ENCODE results near the gene ZNF132.

The ZNF132 gene

GRCh38 chr19:58469241-58470013 lies 29.5 kb upstream of the ZNF132 start:
- DNase-seq, result no peak
- H3K27me3 Mint-ChIP-seq (ENCODE audit: low read depth, poor library complexity), result peaks cover 14% of the 10 kb centered on the region
- H3K36me3 Mint-ChIP-seq (ENCODE audit: low read depth), result no peaks in the 10 kb centered on the region
- no peak for TF ChIP-seq CTCF (IDR thresholded peaks at IDR 0.05)
- H3K4me1 Mint-ChIP-seq, result peaks cover 29% of the 10 kb centered on the region
- peak overlapping the region; percentile 57 for H3K27ac Mint-ChIP-seq
- H3K9me3 Mint-ChIP-seq, result no peaks in the 10 kb centered on the region
- H3K4me3 Mint-ChIP-seq, result peak overlapping the region; percentile 87

DNA sequence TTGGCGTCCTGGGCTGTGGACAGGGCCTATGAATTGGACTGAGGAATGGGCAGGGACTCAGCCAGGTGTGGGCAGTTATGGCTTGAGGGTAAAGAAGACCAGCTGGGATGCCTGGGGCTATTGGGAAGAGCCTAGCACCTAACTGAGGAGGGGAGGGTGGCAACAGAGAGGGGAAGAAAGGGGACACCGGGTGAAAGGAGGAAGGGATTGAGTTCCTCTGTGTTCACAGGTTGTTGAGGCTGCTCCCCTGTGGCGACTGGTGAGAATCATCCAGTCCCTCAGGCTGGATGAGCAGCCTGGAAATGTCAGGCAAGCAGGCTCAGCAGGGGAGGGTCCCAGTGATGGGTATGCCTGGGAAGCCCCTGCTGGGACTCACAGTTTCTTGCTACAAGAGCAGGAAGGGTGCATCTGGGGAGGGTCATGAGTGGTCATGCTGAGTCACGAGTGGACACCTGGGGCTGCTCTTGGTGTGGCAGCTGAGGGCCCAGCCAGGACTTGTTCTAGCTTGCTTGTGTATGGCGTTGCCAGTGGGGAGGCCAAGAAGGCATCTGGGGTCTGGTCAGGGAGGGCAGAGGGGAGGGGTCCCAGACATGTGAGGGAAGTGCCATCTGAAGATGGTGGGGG lies 28.4 kb upstream of the ZNF132 start:
- no peak for TF ChIP-seq CTCF (IDR thresholded peaks at IDR 0.05)
- peaks cover 23% of the 10 kb centered on the region for H3K4me1 Mint-ChIP-seq
- no peaks in the 10 kb centered on the region for H3K36me3 Mint-ChIP-seq (ENCODE audit: low read depth)
- peak overlapping the region; percentile 87 for H3K4me3 Mint-ChIP-seq
- no peak for DNase-seq
- no peaks in the 10 kb centered on the region for H3K9me3 Mint-ChIP-seq
- H3K27ac Mint-ChIP-seq, result peak overlapping the region; percentile 80
- H3K27me3 Mint-ChIP-seq (ENCODE audit: low read depth, poor library complexity), result peaks cover 22% of the 10 kb centered on the region

GRCh38 chr19:58466760-58467589 lies 27.0 kb upstream of the ZNF132 start, which contains the start of gene ZNF324:
Gene ZNF324 (plus strand): TSS chr19:58467080. CDS start chr19:58469186, 2,106 bp downstream.
- no peak for TF ChIP-seq CTCF (IDR thresholded peaks at IDR 0.05)
- Mint-ChIP-seq H3K27me3 (ENCODE audit: low read depth, poor library complexity) (peaks cover 26% of the 10 kb centered on the region), H3K4me3 (peak within 1 kb of the TSS; percentile 87), H3K9me3 (no peaks in the 10 kb centered on the region), H3K4me1 (peaks cover 23% of the 10 kb centered on the region), H3K36me3 (ENCODE audit: low read depth) (no peaks in the 10 kb centered on the region), H3K27ac (peak within 1 kb of the TSS; percentile 92)
- peak; percentile 99 for DNase-seq

DNA sequence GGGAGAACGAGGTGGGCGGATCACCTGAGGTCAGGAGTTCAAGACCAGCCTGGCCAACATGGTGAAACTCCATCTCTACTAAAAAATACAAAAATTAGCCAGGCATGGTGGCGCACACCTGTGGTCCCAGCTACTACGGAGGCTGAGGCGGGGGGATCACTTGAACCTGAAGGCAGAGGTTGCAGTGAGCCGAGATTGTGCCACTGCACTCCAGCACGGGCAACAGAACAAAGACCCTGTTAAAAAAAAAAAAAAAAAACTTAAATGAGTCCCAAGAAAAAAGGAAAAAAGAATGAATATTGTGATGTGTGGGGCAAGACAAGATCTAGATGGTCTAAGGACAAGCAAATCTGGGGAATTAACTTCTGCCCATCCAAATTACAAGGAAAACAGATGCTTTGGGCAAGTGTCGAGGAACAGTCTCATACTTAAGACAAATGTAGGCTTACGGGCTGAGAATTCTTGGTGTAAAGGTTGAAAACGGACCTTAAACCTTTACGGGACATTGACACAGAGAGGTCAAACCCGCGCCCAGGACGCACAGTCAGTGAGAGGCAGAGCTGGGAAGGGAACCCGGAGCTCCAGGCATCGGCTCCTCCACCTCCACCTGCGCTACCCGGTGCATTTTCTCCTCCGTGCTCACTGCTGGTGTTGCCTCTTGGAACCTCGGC lies 26.3 kb upstream of the ZNF132 start:
- Mint-ChIP-seq H3K36me3 (ENCODE audit: low read depth) (no peaks in the 10 kb centered on the region), H3K27me3 (ENCODE audit: low read depth, poor library complexity) (peaks cover 26% of the 10 kb centered on the region)

More for the DNA sequence above, 26.3 kb upstream of the ZNF132 start:
- Mint-ChIP-seq H3K27ac (no peak overlapping the region), H3K4me1 (peaks cover 23% of the 10 kb centered on the region), H3K9me3 (no peaks in the 10 kb centered on the region), H3K4me3 (peak overlapping the region; percentile 87)
- no peak for DNase-seq
- TF ChIP-seq CTCF (IDR thresholded peaks at IDR 0.05), result no peak
